Choroid plexus epithelial cell (primary cell): ENCODE measurements around the gene BOLA1.
A peak's percentile ranks its signal among the peaks of the same experiment; 100 is the strongest.

Experiments
- DNase-seq: peaks from one replicate; pipeline ENCODE4 v3.0.0-alpha.2; 2010; ENCODE audit warnings: low read depth
- H3K4me3 ChIP-seq: 2 replicates; pipeline ENCODE4 v1.5.1; 2011; ENCODE audit warnings: low read depth, mild to moderate bottlenecking, control low read depth, low read length, moderate library complexity
- TF ChIP-seq, protein P1 (sequence below): conservative IDR thresholded peaks from 2 replicates; pipeline ENCODE4 v1.5.1; 2011; ENCODE audit warnings: low read depth, mild to moderate bottlenecking, control low read depth, inconsistent platforms, low read length, moderate library complexity

The BOLA1 gene

DNA sequence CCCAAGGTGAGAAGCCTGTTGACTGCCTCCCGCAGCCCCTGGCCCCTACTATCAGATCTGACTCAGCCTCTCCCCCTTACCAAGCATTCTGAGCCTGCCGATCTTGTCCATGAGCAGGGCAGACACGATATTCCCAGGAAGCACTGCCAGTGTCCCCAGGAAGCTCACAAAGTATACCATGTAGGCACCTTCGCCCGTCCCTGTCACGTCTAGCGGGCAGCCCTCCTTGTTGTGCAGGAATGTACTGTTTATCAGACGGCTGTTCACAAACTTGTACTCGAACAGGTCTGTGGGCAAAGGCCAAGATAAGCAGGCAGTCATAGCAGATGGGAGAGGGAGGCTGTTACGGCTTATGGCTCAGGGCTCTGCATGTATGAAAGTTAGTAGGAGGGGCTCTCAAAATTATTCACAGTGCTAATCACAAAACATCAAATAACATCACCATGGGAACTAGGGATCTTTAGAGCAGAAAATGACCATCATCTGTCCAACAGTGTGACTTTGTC lies 7.3 kb downstream of the BOLA1 start:
- TF ChIP-seq, protein P1, sequence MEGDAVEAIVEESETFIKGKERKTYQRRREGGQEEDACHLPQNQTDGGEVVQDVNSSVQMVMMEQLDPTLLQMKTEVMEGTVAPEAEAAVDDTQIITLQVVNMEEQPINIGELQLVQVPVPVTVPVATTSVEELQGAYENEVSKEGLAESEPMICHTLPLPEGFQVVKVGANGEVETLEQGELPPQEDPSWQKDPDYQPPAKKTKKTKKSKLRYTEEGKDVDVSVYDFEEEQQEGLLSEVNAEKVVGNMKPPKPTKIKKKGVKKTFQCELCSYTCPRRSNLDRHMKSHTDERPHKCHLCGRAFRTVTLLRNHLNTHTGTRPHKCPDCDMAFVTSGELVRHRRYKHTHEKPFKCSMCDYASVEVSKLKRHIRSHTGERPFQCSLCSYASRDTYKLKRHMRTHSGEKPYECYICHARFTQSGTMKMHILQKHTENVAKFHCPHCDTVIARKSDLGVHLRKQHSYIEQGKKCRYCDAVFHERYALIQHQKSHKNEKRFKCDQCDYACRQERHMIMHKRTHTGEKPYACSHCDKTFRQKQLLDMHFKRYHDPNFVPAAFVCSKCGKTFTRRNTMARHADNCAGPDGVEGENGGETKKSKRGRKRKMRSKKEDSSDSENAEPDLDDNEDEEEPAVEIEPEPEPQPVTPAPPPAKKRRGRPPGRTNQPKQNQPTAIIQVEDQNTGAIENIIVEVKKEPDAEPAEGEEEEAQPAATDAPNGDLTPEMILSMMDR: no peak
- DNase-seq: no peak
- H3K4me3 ChIP-seq: no peak overlapping the region

DNA sequence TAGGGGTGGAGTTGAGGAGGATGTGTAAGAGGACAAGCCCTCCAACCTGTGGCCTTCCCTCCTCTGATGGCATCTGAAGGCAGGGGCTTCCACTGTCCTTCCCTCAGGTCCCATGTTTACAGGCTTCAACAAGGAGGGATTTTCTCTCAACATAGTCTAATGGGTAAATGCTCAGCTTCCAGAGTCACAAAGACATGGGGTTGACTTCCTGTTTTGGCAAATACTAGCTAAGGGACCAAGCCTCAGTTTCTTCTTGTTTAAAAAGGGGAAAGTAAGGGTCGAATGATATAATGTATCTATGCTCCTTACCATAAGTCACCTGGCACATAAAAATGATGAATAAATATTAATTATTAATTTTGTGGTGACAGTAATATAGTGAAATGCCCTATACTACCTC lies 15.2 kb downstream of the BOLA1 start:
- no peak for DNase-seq
- TF ChIP-seq, protein P1: no peak
- no peak overlapping the region for H3K4me3 ChIP-seq

DNA sequence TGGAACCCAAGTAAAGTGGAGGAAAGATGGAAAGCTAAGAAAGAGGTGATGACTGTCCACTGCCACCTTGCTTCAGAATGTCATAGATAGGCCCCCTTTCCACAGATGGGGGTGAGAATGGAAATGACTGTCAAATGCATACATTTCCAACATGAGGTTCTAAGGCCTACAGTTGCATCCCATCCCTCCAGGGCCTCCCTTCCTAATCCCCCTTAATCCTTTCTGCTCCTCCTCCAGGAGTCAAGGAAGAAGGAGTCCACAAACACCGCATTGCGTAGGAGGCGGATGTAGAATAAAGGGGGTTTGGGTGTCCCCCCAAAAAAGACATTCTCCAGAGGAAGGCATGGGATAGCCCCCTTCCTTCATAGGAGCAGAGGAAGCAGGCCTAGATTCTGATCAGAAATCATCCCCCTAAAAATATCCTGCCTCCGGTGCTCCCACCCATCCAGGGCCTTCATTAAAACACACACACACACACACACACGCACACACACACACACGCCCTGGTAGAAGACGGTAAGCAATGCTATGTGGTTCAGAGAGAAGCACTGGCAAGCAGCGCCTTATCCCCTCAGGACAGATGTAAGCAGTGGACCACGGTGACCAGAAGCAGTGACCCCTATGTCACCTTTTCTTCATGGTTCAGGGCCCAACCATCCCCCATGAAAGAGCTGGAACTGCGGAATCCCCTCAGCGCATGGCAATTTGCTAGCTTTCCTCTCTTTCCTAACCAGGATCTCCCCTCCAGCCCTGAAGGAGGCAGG lies 16.2 kb downstream of the BOLA1 start:
- H3K4me3 ChIP-seq: no peak overlapping the region
- TF ChIP-seq, protein P1: no peak
- no peak for DNase-seq

DNA sequence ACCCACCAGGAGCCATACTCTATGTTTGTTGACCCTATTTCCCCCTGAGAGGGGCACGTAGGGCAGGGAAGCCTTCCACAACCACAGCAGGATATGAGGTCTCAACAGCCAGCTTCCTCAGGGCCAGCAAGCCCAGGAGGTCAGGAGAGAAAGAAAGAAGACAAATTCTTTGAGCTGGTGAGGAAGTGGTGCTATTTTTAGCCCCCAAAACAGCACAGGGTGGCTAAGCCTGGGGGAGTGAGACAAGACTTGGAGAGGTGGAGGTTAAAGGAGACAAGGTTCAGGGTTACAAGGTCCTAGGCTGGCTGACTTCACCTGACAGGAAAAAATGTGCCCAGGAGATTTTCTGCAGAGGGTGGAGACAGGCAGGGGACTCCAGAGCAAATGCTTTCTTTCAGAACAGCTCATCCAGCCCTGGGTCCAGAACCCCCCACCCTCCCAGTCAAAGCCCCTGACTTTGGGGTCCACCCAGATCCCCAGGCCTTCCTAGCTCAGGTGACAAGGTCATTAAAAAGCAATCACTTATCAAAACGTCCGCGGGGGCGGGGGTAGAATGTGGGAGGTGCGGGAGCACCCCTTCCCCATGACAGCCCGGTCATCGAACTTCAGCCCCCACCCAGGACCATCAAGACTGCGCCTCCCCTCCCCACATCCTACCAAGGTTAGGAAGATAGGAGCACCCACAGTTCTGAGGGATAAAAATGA lies 17.0 kb downstream of the BOLA1 start:
- TF ChIP-seq, protein P1: no peak
- peak overlapping the region; percentile 70 for H3K4me3 ChIP-seq
- peak; percentile 11 for DNase-seq

DNA sequence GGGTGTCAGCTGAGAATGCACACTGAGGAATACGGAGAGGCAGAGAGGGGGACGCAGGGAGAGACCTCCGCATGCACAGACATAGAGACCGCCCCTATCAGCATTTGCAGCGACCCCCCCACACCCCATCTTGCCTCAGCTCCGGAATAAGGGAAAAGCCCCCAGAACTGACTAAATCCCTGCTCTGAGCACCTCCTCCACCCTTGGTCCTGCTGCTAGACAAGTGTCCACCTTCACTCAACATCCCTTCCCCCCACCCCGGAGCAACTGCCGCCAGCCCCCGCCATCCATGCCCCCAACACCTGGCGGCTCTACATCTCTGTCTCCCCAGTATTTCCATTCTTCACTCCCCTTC lies 17.5 kb downstream of the BOLA1 start:
- no peak for DNase-seq
- TF ChIP-seq, protein P1: no peak
- peak overlapping the region; percentile 70 for H3K4me3 ChIP-seq

DNA sequence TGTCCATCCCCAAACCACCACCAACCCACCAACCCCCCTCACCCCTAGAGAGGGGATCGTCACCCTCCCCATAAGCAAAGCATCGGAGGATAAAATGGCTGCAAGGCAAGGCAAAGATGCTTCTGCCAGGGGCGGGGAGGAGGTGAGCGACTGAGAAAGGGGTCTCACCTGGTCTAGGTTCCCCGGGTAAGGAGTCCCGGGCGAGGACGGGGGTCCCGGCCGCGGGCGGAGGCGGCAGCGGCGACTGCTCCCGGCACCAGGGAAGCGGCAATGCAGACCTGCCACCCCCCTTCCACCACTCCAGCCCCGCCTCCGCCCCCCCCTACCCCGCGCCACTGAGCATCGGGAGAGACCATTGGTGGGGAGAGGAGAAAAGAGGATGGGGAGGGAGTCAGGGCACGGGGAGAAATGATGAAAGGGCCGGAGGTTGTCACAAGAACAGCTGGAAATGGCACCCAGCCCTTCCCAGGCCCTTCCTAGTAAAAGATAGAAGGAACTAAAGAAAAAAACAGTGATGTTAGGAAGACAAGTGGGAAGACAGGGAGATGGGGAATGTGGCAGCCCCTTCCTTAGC lies 18.3 kb downstream of the BOLA1 start, which contains the start of gene SV2A:
SV2A (minus strand) TSS at position 274 of the 574 bp plus-strand sequence. CDS start 4,004 bp downstream, outside the sequence.
- H3K4me3 ChIP-seq: peak within 1 kb of the TSS; percentile 70
- DNase-seq: peak; percentile 53

More for the DNA sequence above, 18.3 kb downstream of the BOLA1 start, which contains the start of gene SV2A:
- TF ChIP-seq, protein P1: no peak
